Transverse colon (tissue), 4 donors: ENCODE results near the gene ITPR2.

Experiments
- EP300 ChIP-seq: sonication (generic); formaldehyde crosslinking; IDR thresholded peaks from one replicate; pipeline ENCODE4 v1.6.1; 2017; ENCODE audit warnings: antibody characterized with exemption, low read depth
- POLR2A ChIP-seq: fragments of 450-650 bp; IDR thresholded peaks from one replicate; pipeline ENCODE4 v1.6.1; 2016; ENCODE audit warnings: antibody characterized with exemption, mild to moderate bottlenecking, moderate library complexity
- POLR2AphosphoS5 ChIP-seq, 3 donors: sonication (generic); formaldehyde crosslinking; IDR thresholded peaks; one replicate each; pipeline ENCODE4 v1.6.1; 2016; ENCODE audit warnings: antibody characterized with exemption in 3 of 3
- TF ChIP-seq, protein P1 (sequence below), 5 experiments: fragments of 200-600 bp in 3 of 5; fragments of 450-650 bp in 2 of 5; sonication (generic) in 3 of 5; IDR thresholded peaks; 1 replicate in 2 of 5; 2 replicates in 3 of 5; pipeline ENCODE4 v1.5.1; 2016 to 2017; ENCODE audit warnings: antibody characterized with exemption in 5 of 5, inconsistent platforms in 3 of 5, mild to moderate bottlenecking in 2 of 5, moderate library complexity in 1 of 5

DNA sequence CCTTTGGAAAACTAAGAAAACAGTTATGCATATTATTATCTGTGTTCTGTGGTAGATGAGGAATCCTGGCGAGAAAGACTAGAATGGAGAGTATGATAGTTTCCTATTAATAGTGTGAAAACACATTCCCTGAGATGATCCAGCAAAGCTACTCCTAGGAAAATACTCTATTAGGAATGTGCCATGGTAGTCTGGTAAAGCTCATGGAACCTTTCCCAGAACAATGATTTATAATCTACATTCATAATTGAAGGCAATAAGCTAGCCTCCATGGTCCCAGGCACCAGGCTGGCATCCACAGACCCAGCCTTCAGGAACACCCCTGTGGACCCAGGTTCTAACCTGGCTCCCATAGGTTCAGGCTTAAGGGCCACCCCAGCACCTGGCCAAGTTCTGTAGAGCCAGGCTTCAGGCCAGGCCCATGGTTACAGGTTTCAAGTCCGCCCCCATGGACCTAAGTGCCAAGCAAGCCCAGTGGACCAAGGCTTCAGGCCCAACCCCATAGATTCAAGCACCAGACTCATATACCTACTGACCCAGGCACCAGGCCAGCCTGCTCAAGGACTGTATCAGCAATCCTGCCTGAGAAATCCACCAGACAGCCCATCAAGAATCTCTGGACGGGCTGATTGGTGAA lies 72.2 kb downstream of the ITPR2 start:
- no peak for TF ChIP-seq POLR2A
- TF ChIP-seq, protein P1, sequence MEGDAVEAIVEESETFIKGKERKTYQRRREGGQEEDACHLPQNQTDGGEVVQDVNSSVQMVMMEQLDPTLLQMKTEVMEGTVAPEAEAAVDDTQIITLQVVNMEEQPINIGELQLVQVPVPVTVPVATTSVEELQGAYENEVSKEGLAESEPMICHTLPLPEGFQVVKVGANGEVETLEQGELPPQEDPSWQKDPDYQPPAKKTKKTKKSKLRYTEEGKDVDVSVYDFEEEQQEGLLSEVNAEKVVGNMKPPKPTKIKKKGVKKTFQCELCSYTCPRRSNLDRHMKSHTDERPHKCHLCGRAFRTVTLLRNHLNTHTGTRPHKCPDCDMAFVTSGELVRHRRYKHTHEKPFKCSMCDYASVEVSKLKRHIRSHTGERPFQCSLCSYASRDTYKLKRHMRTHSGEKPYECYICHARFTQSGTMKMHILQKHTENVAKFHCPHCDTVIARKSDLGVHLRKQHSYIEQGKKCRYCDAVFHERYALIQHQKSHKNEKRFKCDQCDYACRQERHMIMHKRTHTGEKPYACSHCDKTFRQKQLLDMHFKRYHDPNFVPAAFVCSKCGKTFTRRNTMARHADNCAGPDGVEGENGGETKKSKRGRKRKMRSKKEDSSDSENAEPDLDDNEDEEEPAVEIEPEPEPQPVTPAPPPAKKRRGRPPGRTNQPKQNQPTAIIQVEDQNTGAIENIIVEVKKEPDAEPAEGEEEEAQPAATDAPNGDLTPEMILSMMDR (IDR thresholded peaks at IDR 0.05): no peak
- no peak for TF ChIP-seq EP300
- TF ChIP-seq POLR2AphosphoS5 (IDR thresholded peaks at IDR 0.05): peak in 2 of 3 donors; percentile 23 to 65
